ENCODE results near the gene POR. TPM values are rescaled to one million over a fixed set of nuclear protein-coding genes. Genes with fewer than 3 reads are reported as not detected.

The POR gene
- total and polyA plus RNA-seq, 10 donors, result 49.1 to 170 (median 117) TPM

DNA sequence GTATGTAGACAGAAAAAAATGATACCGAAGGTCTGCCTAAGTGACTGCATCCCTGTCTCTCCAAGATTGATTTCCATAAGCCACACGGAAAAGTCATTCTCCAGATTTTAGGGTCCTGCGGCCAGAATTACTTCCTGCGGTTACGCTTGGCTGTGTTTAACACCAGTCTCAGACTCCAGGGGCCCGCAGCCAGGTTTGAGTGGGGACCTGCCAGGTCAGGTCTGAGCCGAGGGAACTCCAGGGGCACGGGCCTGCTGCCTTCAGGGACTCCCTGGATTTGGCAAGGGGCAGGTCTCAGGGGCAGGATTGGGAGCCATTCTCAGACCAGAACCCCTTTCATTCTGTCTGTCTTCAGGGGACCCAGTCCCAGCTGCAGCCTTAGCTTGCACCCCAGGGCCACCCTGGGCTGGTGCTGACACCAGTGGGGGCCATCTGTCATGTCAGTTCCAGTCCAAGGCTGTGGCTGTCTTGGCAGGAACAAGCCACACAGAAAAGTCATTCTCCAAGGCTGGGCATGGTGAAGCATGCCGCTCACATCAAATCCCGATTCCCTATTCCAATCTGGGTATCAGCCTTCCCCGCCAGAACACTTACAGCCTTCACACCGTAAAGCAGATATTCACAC lies 40.5 kb downstream of the POR start:
- Histone ChIP-seq H3K36me3 (peaks cover 0 to 69% (median 53%) of the 10 kb centered on the region in 6 donors), H3K27me3 (replicated peaks in 1 of 7) (no peaks in the 10 kb centered on the region), H3K9me3 (no peaks in the 10 kb centered on the region), H3K4me3 (no peak overlapping the region), H3K27ac (no peak overlapping the region), H3K4me1 (peaks cover 0 to 45% (median 16%) of the 10 kb centered on the region in 6 donors)
- 94 to 96% (median 95%) methylated on average over 11 to 12 of the region's 12 CpGs for WGBS, 5 donors
- TF ChIP-seq, protein P1, sequence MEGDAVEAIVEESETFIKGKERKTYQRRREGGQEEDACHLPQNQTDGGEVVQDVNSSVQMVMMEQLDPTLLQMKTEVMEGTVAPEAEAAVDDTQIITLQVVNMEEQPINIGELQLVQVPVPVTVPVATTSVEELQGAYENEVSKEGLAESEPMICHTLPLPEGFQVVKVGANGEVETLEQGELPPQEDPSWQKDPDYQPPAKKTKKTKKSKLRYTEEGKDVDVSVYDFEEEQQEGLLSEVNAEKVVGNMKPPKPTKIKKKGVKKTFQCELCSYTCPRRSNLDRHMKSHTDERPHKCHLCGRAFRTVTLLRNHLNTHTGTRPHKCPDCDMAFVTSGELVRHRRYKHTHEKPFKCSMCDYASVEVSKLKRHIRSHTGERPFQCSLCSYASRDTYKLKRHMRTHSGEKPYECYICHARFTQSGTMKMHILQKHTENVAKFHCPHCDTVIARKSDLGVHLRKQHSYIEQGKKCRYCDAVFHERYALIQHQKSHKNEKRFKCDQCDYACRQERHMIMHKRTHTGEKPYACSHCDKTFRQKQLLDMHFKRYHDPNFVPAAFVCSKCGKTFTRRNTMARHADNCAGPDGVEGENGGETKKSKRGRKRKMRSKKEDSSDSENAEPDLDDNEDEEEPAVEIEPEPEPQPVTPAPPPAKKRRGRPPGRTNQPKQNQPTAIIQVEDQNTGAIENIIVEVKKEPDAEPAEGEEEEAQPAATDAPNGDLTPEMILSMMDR (IDR thresholded peaks at IDR 0.05 in 8 of 11, conservative IDR thresholded peaks at IDR 0.05 in 3 of 11), result no peak
- TF ChIP-seq POLR2A (IDR thresholded peaks at IDR 0.05) (no peak), POLR2AphosphoS5 (IDR thresholded peaks at IDR 0.05) (no peak)
- intact Hi-C loops (cut with DNase I; ENCODE audit: low total_unique reads), result no loop called here
- DNase-seq, result no peak

DNA sequence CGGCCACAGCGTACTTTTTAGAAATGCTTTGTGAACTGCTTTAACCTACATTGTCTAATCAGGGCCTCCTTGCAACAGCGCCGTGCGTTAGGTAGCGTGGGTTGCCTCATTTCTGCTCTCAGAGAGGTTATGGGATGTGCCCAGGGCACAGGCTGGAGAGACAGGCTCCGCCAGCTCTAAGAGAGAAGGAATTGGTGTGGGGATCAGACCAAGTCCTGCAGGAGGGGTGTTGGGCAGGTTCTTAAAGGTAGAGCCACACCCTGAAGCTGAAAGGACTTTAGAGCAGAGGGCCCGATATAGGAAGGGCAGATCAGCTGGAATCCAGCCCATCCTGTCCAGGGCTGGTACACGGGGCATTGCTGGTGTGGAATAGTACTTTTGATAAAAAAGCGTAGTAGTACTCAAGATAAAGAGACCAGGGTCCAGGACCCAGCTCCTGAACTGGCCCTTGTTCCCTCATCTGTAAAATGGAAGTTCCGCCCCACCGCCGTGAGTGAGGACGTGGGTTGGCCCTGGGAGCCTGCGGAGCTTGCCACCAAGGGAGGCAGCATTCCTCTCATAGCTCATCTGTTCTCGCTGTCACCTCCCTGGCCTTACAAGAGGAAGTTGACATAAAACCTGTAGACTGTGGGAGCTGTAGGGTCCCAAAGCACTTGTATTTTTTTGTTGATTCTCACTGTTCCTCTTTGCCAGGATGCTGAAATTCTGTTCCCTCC lies 42.2 kb downstream of the POR start:
- peaks cover 0 to 86% (median 55%) of the 10 kb centered on the region in 6 donors for H3K36me3 ChIP-seq
- H3K4me3 ChIP-seq, result no peak overlapping the region
- H3K27me3 ChIP-seq (replicated peaks in 1 of 7), result no peaks in the 10 kb centered on the region
- peaks cover 0 to 41% (median 20%) of the 10 kb centered on the region in 6 donors for H3K4me1 ChIP-seq
- intact Hi-C loops (cut with DNase I; ENCODE audit: low total_unique reads), result no loop called here
- H3K9me3 ChIP-seq, result no peaks in the 10 kb centered on the region
- 75 to 92% (median 86%) methylated on average over 16 of the region's 16 CpGs for WGBS, 5 donors
- TF ChIP-seq POLR2AphosphoS5 (IDR thresholded peaks at IDR 0.05) (no peak), POLR2A (IDR thresholded peaks at IDR 0.05) (no peak)
- TF ChIP-seq, protein P1 (IDR thresholded peaks at IDR 0.05 in 8 of 11, conservative IDR thresholded peaks at IDR 0.05 in 3 of 11), result no peak
- peak overlapping the region in 1 of 8 donors; percentile 15 for H3K27ac ChIP-seq
- DNase-seq, result no peak

DNA sequence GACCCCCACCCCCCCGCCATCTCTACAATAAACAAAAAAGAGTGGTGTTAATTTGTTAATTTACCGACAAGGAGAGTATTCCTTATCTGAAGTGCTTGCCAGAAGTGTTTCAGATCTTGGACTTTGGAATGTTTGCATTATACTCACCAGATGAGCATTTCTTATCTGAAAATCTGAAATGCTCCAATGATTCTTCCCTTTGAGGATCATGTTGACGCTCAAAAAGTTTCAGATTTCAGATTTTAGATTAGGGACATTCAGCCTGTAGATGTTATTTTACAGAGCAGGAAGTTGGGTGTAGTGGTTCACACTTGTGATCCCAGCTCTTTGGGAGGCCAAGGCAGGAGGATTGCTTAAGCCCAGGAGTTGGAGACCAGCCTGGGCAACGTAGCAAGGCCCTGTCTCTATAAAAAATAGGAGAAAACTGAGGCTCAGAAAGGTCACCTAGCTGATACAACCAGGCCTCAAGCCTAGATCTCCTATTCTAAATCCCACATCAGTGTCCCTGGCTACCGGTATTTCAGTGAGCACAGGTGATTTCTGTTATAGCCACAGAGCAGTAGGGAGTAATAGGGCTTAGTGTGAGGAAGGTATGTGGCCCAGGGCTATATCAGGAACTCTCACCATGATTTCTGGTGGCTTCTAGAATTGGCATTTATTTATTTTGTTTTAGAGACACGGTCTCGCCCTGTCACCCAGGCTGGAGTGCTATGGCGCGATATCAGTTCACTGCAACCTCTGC lies 44.0 kb downstream of the POR start:
- peaks cover 0 to 85% (median 55%) of the 10 kb centered on the region in 6 donors for H3K36me3 ChIP-seq

More for the DNA sequence above, 44.0 kb downstream of the POR start:
- H3K4me3 ChIP-seq, result no peak overlapping the region
- no peaks in the 10 kb centered on the region for H3K27me3 ChIP-seq (replicated peaks in 1 of 7)
- intact Hi-C loops (cut with DNase I; ENCODE audit: low total_unique reads), result no loop called here
- WGBS, 5 donors, result 91 to 95% (median 94%) methylated on average over 9 of the region's 9 CpGs
- no peak for TF ChIP-seq POLR2AphosphoS5 (IDR thresholded peaks at IDR 0.05)
- TF ChIP-seq POLR2A (IDR thresholded peaks at IDR 0.05), result no peak
- TF ChIP-seq, protein P1 (IDR thresholded peaks at IDR 0.05 in 8 of 11, conservative IDR thresholded peaks at IDR 0.05 in 3 of 11), result no peak
- no peak for DNase-seq
- H3K27ac ChIP-seq, result no peak overlapping the region
- H3K4me1 ChIP-seq, result peaks cover 0 to 51% (median 27%) of the 10 kb centered on the region in 6 donors
- H3K9me3 ChIP-seq, result no peaks in the 10 kb centered on the region
